ENCODE data around the gene SLC38A8.

Gene SLC38A8

GRCh38 chr16:84088695-84089395 lies 46.2 kb upstream of the SLC38A8 start:
- Histone ChIP-seq H3K27me3 (ENCODE audit: insufficient read depth, low read length, poor library complexity, severe bottlenecking) (no peaks in the 10 kb centered on the region), H4K20me1 (ENCODE audit: insufficient read depth, low read length, poor library complexity, severe bottlenecking) (no peaks in the 10 kb centered on the region), H3K4me1 (ENCODE audit: insufficient read depth, low read length, poor library complexity, severe bottlenecking) (peaks cover 42% of the 10 kb centered on the region), H3F3A (ENCODE audit: low read depth) (peaks cover 6% of the 10 kb centered on the region; the same call in 1 of the 2 replicates), H3K4me2 (ENCODE audit: low read depth, low read length, poor library complexity, severe bottlenecking) (peak overlapping the region; percentile 85), H2AFZ (ENCODE audit: low read length) (no peak overlapping the region), H3K9me2 (replicated peaks; ENCODE audit: low read depth, low read length) (no peaks in the 10 kb centered on the region), H3K79me2 (ENCODE audit: insufficient read depth, low read length) (0 out of 2 replicates have a peak, but pooled peaks cover 10% of the 10 kb centered on the region), H3K4me3 (ENCODE audit: low read length, poor library complexity, severe bottlenecking) (peak overlapping the region; percentile 47), H3K9me3 (ENCODE audit: insufficient read depth, low read depth, low read length) (no peaks in the 10 kb centered on the region), H3K9ac (ENCODE audit: low read depth, low read length, poor library complexity, severe bottlenecking) (no peak overlapping the region), H3K36me3 (ENCODE audit: insufficient read depth, low read length) (peaks cover 65% of the 10 kb centered on the region)
- TF ChIP-seq EZH2phosphoT487 (IDR thresholded peaks at IDR 0.05; ENCODE audit: borderline replicate concordance) (no peak), CTCF (conservative IDR thresholded peaks at IDR 0.05; ENCODE audit: low read length) (peak; percentile 64)

GRCh38 chr16:84087466-84088151 lies 45.0 kb upstream of the SLC38A8 start:
- TF ChIP-seq CTCF (conservative IDR thresholded peaks at IDR 0.05; ENCODE audit: low read length) (peak; percentile 39), EZH2phosphoT487 (IDR thresholded peaks at IDR 0.05; ENCODE audit: borderline replicate concordance) (no peak)
- no peaks in the 10 kb centered on the region for H3K9me3 ChIP-seq (ENCODE audit: insufficient read depth, low read depth, low read length)
- H3K9me2 ChIP-seq (replicated peaks; ENCODE audit: low read depth, low read length) = no peaks in the 10 kb centered on the region
- no peaks in the 10 kb centered on the region for H3K27me3 ChIP-seq (ENCODE audit: insufficient read depth, low read length, poor library complexity, severe bottlenecking)
- no peak overlapping the region for H2AFZ ChIP-seq (ENCODE audit: low read length)
- no peak overlapping the region for H3K9ac ChIP-seq (ENCODE audit: low read depth, low read length, poor library complexity, severe bottlenecking)
- H3K4me1 ChIP-seq (ENCODE audit: insufficient read depth, low read length, poor library complexity, severe bottlenecking) = peaks cover 42% of the 10 kb centered on the region
- 0 out of 2 replicates have a peak, but pooled peaks cover 10% of the 10 kb centered on the region for H3K79me2 ChIP-seq (ENCODE audit: insufficient read depth, low read length)
- H3K36me3 ChIP-seq (ENCODE audit: insufficient read depth, low read length) = peaks cover 62% of the 10 kb centered on the region
- H3K4me2 ChIP-seq (ENCODE audit: low read depth, low read length, poor library complexity, severe bottlenecking) = peak overlapping the region; percentile 85
- H3K4me3 ChIP-seq (ENCODE audit: low read length, poor library complexity, severe bottlenecking) = peak overlapping the region; percentile 63
- no peaks in the 10 kb centered on the region for H4K20me1 ChIP-seq (ENCODE audit: insufficient read depth, low read length, poor library complexity, severe bottlenecking)
- peaks cover 6% of the 10 kb centered on the region; the same call in 1 of the 2 replicates for H3F3A ChIP-seq (ENCODE audit: low read depth)

DNA sequence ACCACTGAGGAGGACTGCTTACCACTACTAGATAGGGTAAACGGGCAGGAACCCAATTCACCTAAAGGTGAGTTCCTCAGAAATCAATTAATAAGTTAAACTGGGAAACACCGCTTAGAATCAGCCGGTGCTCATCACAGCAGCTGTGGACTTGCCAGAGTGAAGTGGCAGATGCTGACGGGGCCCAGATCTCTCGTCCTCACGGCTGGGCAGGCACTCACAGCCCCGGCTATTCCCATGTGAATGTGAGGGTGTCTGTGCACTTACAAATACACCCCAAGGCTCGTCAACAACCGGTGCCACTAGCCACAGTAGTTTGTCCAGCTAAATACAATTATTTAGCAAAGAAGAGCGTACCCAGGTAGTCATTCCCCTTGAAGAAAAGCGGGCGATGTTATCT lies 44.4 kb upstream of the SLC38A8 start:
- peak overlapping the region; percentile 63 for H3K4me3 ChIP-seq (ENCODE audit: low read length, poor library complexity, severe bottlenecking)
- peak overlapping the region; percentile 71 for H3K9ac ChIP-seq (ENCODE audit: low read depth, low read length, poor library complexity, severe bottlenecking)
- H3K9me3 ChIP-seq (ENCODE audit: insufficient read depth, low read depth, low read length) = no peaks in the 10 kb centered on the region
- H3K27me3 ChIP-seq (ENCODE audit: insufficient read depth, low read length, poor library complexity, severe bottlenecking) = no peaks in the 10 kb centered on the region
- peaks cover 42% of the 10 kb centered on the region for H3K4me1 ChIP-seq (ENCODE audit: insufficient read depth, low read length, poor library complexity, severe bottlenecking)
- H3K79me2 ChIP-seq (ENCODE audit: insufficient read depth, low read length) = 0 out of 2 replicates have a peak, but pooled peaks cover 10% of the 10 kb centered on the region
- H3K4me2 ChIP-seq (ENCODE audit: low read depth, low read length, poor library complexity, severe bottlenecking) = peak overlapping the region; percentile 85
- peaks cover 62% of the 10 kb centered on the region for H3K36me3 ChIP-seq (ENCODE audit: insufficient read depth, low read length)
- H4K20me1 ChIP-seq (ENCODE audit: insufficient read depth, low read length, poor library complexity, severe bottlenecking) = no peaks in the 10 kb centered on the region
- no peak for TF ChIP-seq CTCF (conservative IDR thresholded peaks at IDR 0.05; ENCODE audit: low read length)
- no peak for TF ChIP-seq EZH2phosphoT487 (IDR thresholded peaks at IDR 0.05; ENCODE audit: borderline replicate concordance)
- no peak overlapping the region for H2AFZ ChIP-seq (ENCODE audit: low read length)
- peaks cover 6% of the 10 kb centered on the region; the same call in 1 of the 2 replicates for H3F3A ChIP-seq (ENCODE audit: low read depth)
- H3K9me2 ChIP-seq (replicated peaks; ENCODE audit: low read depth, low read length) = no peaks in the 10 kb centered on the region
